ENCODE measurements around the gene CNPY2.

GRCh38 chr12:56326126-56326525, 10.3 kb upstream of the CNPY2 start:
- no peak for TF ChIP-seq CTCF (conservative IDR thresholded peaks at IDR 0.05)
- TF ChIP-seq ZFX (IDR thresholded peaks at IDR 0.05), result no peak
